PC-3 (cell line): ENCODE data around the gene IQSEC1.

Experiments used
- CTCF ChIP-seq: fragments of 300-600 bp; sonication (generic); conservative IDR thresholded peaks from 2 replicates; pipeline ENCODE4 v1.5.1; 2017; ENCODE audit warnings: antibody characterized with exemption, low read depth, mild to moderate bottlenecking, low read length
- EZH2 ChIP-seq: fragments of 300-600 bp; sonication (generic); IDR thresholded peaks from one replicate; pipeline ENCODE4 v1.6.1; 2017; ENCODE audit warnings: antibody characterized with exemption, mild to moderate bottlenecking, low read length; ENCODE audit not compliant: unreplicated experiment
- EZH2phosphoT487 ChIP-seq: fragments of 300-600 bp; sonication (generic); IDR thresholded peaks from 2 replicates; pipeline ENCODE4 v1.6.1; 2018; ENCODE audit warnings: mild to moderate bottlenecking, antibody characterized with exemption, low read length, borderline replicate concordance

- TF ChIP-seq CTCF (no peak), EZH2phosphoT487 (no peak), EZH2 (no peak)
Observed at GRCh38 chr3:12931273-12931905, 141.8 kb downstream of the IQSEC1 start.
